HCT116 (cell line): ENCODE results near the gene SLC12A8.

ENCODE experiments used
- CEBPB ChIP-seq: IDR thresholded peaks from 2 replicates; pipeline ENCODE4 v1.6.1; 2012; ENCODE audit warnings: low read depth
- EZH2 ChIP-seq: fragments of 200-600 bp; sonication (generic); IDR thresholded peaks from 2 replicates; pipeline ENCODE4 v1.6.1; 2017; ENCODE audit warnings: antibody characterized with exemption, mixed run types
- POLR2A ChIP-seq: IDR thresholded peaks from 2 replicates; pipeline ENCODE4 v1.7.0; 2011; ENCODE audit warnings: borderline replicate concordance; ENCODE audit not compliant: insufficient read depth, insufficient read length; ENCODE audit errors: extremely low read depth
- RAD21 ChIP-seq: IDR thresholded peaks from 2 replicates; pipeline ENCODE4 v1.6.1; 2012; ENCODE audit warnings: low read depth, mild to moderate bottlenecking
- SIN3A ChIP-seq: IDR thresholded peaks from 2 replicates; pipeline ENCODE4 v1.6.1; 2012; ENCODE audit warnings: low read depth
- TF ChIP-seq, protein P1 (sequence below), 3 experiments: fragments of 200-600 bp in 1 of 3; sonication (generic) in 1 of 3; IDR thresholded peaks in 2 of 3; conservative IDR thresholded peaks in 1 of 3; 2 replicates each; pipeline ENCODE4 v1.5.1; 2012 to 2017; ENCODE audit warnings: low read depth in 2 of 3, low read length in 2 of 3, antibody characterized with exemption in 1 of 3, borderline replicate concordance in 1 of 3, control low read depth in 1 of 3, mild to moderate bottlenecking in 1 of 3, mixed read lengths in 1 of 3, mixed run types in 1 of 3, moderate library complexity in 1 of 3; ENCODE audit not compliant: insufficient read depth in 1 of 3

DNA sequence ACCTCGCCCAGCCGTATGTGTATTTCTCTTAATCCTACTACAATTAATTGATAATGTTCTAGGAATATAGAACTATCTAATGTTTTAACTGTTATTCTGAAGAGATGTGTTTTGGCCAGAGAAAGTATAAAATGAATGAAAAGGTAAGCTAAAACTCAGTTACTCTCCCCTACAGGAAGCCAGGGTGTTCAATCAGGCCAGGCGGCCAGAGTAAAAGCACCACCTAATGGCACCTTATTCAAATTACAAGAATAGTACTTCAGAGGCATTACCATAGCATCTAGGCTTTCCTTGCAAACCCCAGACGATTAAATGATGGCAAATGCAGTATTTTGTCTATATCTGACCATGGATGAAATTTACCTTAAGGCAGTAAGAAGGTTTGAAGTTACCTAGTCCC is 10.4 kb downstream of the SLC12A8 start:
- TF ChIP-seq, protein P1, sequence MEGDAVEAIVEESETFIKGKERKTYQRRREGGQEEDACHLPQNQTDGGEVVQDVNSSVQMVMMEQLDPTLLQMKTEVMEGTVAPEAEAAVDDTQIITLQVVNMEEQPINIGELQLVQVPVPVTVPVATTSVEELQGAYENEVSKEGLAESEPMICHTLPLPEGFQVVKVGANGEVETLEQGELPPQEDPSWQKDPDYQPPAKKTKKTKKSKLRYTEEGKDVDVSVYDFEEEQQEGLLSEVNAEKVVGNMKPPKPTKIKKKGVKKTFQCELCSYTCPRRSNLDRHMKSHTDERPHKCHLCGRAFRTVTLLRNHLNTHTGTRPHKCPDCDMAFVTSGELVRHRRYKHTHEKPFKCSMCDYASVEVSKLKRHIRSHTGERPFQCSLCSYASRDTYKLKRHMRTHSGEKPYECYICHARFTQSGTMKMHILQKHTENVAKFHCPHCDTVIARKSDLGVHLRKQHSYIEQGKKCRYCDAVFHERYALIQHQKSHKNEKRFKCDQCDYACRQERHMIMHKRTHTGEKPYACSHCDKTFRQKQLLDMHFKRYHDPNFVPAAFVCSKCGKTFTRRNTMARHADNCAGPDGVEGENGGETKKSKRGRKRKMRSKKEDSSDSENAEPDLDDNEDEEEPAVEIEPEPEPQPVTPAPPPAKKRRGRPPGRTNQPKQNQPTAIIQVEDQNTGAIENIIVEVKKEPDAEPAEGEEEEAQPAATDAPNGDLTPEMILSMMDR (IDR thresholded peaks at IDR 0.05 in 2 of 3, conservative IDR thresholded peaks at IDR 0.05 in 1 of 3; ENCODE audit: borderline replicate concordance in 1 of 3, insufficient read depth in 1 of 3, low read depth in 2 of 3, low read length in 2 of 3): peak; percentile 14 to 43 (median 16); a peak in 4 of 6 replicates
- TF ChIP-seq RAD21 (peak; percentile 48; the same call in 1 of the 2 replicates), POLR2A (no peak), CEBPB (no peak), EZH2 (no peak), SIN3A (no peak)
